Type B pancreatic cell (in vitro differentiated cells): ENCODE results near the gene WDFY2. TPM values are rescaled to one million over a fixed set of nuclear protein-coding genes. Genes with fewer than 3 reads are reported as not detected.

Experiments
- DNase-seq: peaks from one replicate; pipeline ENCODE4 v3.0.0; 2021; ENCODE audit warnings: mixed read lengths; ENCODE audit not compliant: unreplicated experiment; ENCODE audit errors: extremely low spot score
- H3K27ac Mint-ChIP-seq: 2 replicates; pipeline ENCODE4 v1.8.0; 2021; ENCODE audit warnings: mild to moderate bottlenecking, mixed read lengths
- H3K27me3 Mint-ChIP-seq: 2 replicates; pipeline ENCODE4 v1.8.0; 2021; ENCODE audit warnings: mixed read lengths
- H3K36me3 Mint-ChIP-seq: 2 replicates; pipeline ENCODE4 v1.8.0; 2021; ENCODE audit warnings: mixed read lengths
- H3K4me1 Mint-ChIP-seq: one replicate; pipeline ENCODE4 v1.8.0; 2021; ENCODE audit warnings: mixed read lengths; ENCODE audit not compliant: unreplicated experiment
- H3K4me3 Mint-ChIP-seq: 2 replicates; pipeline ENCODE4 v1.8.0; 2021; ENCODE audit warnings: mild to moderate bottlenecking, mixed read lengths
- H3K9me3 Mint-ChIP-seq: 2 replicates; pipeline ENCODE4 v1.8.0; 2021; ENCODE audit warnings: mixed read lengths
- CTCF ChIP-seq: fragments of 200-600 bp; sonication (generic); conservative IDR thresholded peaks from 2 replicates; pipeline ENCODE4 v1.5.0; 2021; ENCODE audit warnings: antibody characterized with exemption, mild to moderate bottlenecking
- total RNA-seq: library from RNA; stranded (reverse); gene quantifications from 2 replicates; pipeline ENCODE4 v1.2.1, GENCODE V29; 2021; ENCODE audit warnings: low replicate concordance

Gene WDFY2
- total RNA-seq, 1 donor from 2014 or later = 20.3 TPM

DNA sequence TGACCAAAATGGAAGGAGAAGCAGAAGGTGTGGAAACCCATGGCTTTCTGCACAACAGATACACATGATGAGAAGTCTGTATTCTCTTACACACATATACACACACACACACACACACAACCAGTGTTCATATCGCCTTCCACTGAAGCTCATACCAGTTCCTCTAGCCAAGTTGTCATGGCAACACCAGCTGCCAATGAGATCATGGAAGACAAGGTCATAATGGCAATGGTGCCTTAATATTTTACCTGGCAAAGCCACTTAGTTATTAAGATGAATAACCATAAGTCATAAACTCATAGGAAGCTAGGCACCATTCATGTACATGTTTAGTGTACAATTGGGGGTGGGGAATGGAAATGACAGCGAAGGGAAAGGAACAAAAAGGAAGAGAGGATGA, 222.3 kb downstream of the WDFY2 start:
- peak overlapping the region; percentile 3 for H3K4me3 Mint-ChIP-seq
- DNase-seq = no peak
- H3K27ac Mint-ChIP-seq = peak overlapping the region; percentile 13
- peaks cover 27% of the 10 kb centered on the region for H3K4me1 Mint-ChIP-seq
- H3K27me3 Mint-ChIP-seq = no peaks in the 10 kb centered on the region
- no peaks in the 10 kb centered on the region for H3K36me3 Mint-ChIP-seq
- H3K9me3 Mint-ChIP-seq = no peaks in the 10 kb centered on the region
- TF ChIP-seq CTCF = no peak

- no peaks in the 10 kb centered on the region for H3K9me3 Mint-ChIP-seq
- peaks cover 22% of the 10 kb centered on the region for H3K4me1 Mint-ChIP-seq
- H3K27me3 Mint-ChIP-seq = no peaks in the 10 kb centered on the region
- DNase-seq = no peak
- H3K4me3 Mint-ChIP-seq = no peak overlapping the region
- H3K36me3 Mint-ChIP-seq = no peaks in the 10 kb centered on the region
- TF ChIP-seq CTCF = no peak
- peak overlapping the region; percentile 50 for H3K27ac Mint-ChIP-seq
Observed at GRCh38 chr13:51807041-51807440, 222.8 kb downstream of the WDFY2 start.

DNA sequence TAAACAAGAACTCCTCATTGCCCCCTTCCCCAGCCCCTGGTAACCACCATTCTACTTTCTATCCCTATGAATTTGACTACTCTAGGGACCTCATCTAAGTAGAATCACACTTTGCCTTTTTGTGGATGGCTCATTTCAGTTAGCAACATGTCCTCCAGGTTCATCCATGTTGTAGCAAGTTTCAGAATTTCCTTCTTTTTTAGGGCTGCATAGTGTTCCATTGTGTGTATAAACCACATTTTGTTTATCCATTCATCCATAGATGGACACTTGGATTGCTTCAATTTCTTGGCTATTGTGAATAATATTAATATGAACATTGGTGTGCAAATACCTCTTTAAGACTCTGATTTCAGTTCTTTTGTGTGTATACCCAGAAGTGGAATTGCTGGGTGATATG, 224.5 kb downstream of the WDFY2 start:
- DNase-seq = no peak
- H3K36me3 Mint-ChIP-seq = no peaks in the 10 kb centered on the region
- no peaks in the 10 kb centered on the region for H3K27me3 Mint-ChIP-seq
- no peaks in the 10 kb centered on the region for H3K9me3 Mint-ChIP-seq
- H3K4me3 Mint-ChIP-seq = no peak overlapping the region
- no peak for TF ChIP-seq CTCF
- peaks cover 12% of the 10 kb centered on the region for H3K4me1 Mint-ChIP-seq
- no peak overlapping the region for H3K27ac Mint-ChIP-seq

GRCh38 chr13:51811046-51811445, 226.8 kb downstream of the WDFY2 start:
- Mint-ChIP-seq H3K27ac (no peak overlapping the region), H3K27me3 (no peaks in the 10 kb centered on the region), H3K4me1 (peaks cover 6% of the 10 kb centered on the region), H3K36me3 (no peaks in the 10 kb centered on the region), H3K4me3 (no peak overlapping the region), H3K9me3 (no peaks in the 10 kb centered on the region)
- no peak for DNase-seq
- no peak for TF ChIP-seq CTCF

DNA sequence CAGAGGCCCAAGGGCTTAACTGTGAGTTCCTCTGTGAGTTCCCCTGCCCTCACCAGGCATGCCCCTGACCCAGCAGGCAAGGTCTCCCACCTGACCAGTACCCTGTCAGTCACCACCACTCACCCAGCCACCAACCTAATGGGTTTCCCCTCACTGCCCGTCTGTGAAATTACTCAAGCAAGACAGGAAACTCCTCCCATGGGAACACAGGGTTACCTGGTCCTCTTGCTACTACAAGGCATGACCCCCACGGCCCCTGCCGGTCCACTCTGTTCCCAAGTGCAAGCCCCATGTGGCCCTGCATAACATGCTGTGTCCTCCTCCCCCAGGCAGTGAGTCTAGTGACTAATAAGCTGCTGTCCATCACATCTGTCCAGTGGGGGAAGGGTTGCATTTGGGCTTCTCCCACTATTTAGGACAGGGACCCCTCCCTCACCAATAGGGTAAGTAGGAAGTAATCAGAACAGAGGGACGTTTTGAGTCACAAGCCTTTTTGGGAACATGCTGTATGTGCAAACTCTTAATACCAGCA, 227.7 kb downstream of the WDFY2 start:
- H3K4me1 Mint-ChIP-seq = peaks cover 6% of the 10 kb centered on the region
- H3K27me3 Mint-ChIP-seq = no peaks in the 10 kb centered on the region
- DNase-seq = no peak

More for the DNA sequence above, 227.7 kb downstream of the WDFY2 start:
- TF ChIP-seq CTCF = no peak
- no peak overlapping the region for H3K27ac Mint-ChIP-seq
- no peaks in the 10 kb centered on the region for H3K9me3 Mint-ChIP-seq
- no peaks in the 10 kb centered on the region for H3K36me3 Mint-ChIP-seq
- no peak overlapping the region for H3K4me3 Mint-ChIP-seq
